WTC11 (cell line): ENCODE data around the gene TAPT1.

ENCODE experiments used
- CTCF ChIP-seq: fragments of 200-600 bp; IDR thresholded peaks from 2 replicates; pipeline ENCODE4 v1.8.0; 2022; ENCODE audit warnings: antibody characterized with exemption
- E2F1 ChIP-seq: sonication (generic); formaldehyde crosslinking; IDR thresholded peaks from 2 replicates; pipeline ENCODE4 v1.8.0; 2022; ENCODE audit warnings: mild to moderate bottlenecking, missing genetic modification reagents
- HMGA2 ChIP-seq: fragments of 250-450 bp; sonication (Bioruptor Pico); IDR thresholded peaks from 2 replicates; pipeline ENCODE4 v1.4.0; 2021; ENCODE audit warnings: mild to moderate bottlenecking, moderate library complexity
- ZNF423 ChIP-seq: fragments of 250-450 bp; sonication (Bioruptor Pico); IDR thresholded peaks from 2 replicates; pipeline ENCODE4 v2.1.2; 2022; ENCODE audit warnings: mild to moderate bottlenecking, moderate library complexity
- TF ChIP-seq, protein P1 (sequence below): sonication (generic); formaldehyde crosslinking; IDR thresholded peaks from 2 replicates; pipeline ENCODE4 v1.8.1; 2023; ENCODE audit warnings: mild to moderate bottlenecking, missing genetic modification reagents
- TF ChIP-seq, protein P2 (sequence below): sonication (generic); formaldehyde crosslinking; IDR thresholded peaks from 2 replicates; pipeline ENCODE4 v1.8.0; 2022; ENCODE audit warnings: mild to moderate bottlenecking, missing genetic modification reagents

- TF ChIP-seq, protein P1, sequence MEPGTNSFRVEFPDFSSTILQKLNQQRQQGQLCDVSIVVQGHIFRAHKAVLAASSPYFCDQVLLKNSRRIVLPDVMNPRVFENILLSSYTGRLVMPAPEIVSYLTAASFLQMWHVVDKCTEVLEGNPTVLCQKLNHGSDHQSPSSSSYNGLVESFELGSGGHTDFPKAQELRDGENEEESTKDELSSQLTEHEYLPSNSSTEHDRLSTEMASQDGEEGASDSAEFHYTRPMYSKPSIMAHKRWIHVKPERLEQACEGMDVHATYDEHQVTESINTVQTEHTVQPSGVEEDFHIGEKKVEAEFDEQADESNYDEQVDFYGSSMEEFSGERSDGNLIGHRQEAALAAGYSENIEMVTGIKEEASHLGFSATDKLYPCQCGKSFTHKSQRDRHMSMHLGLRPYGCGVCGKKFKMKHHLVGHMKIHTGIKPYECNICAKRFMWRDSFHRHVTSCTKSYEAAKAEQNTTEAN = no peak
- TF ChIP-seq CTCF = no peak
- TF ChIP-seq E2F1 (CRISPR knock-in tag) = no peak
- TF ChIP-seq HMGA2 (CRISPR knock-in tag) = no peak
- no peak for TF ChIP-seq ZNF423 (CRISPR knock-in tag)
- TF ChIP-seq, protein P2, sequence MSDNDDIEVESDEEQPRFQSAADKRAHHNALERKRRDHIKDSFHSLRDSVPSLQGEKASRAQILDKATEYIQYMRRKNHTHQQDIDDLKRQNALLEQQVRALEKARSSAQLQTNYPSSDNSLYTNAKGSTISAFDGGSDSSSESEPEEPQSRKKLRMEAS (CRISPR knock-in tag) = no peak
Observed at GRCh38 chr4:16224264-16225166, 1.8 kb downstream of the TAPT1 start.
